GM21786 (cell line): ENCODE measurements around the gene TEN1.

Experiments used
- ATAC-seq: cut with Tn5 transposase; IDR thresholded peaks from one replicate; pipeline ENCODE4 v1.9.1; 2021; ENCODE audit not compliant: unreplicated experiment

Gene TEN1

GRCh38 chr17:75976175-75976848 lies 2.7 kb upstream of the TEN1 start:
- no peak for ATAC-seq

- ATAC-seq = no peak
Observed at GRCh38 chr17:75979705-75980187, 706 bp downstream of the TEN1 start.

- no peak for ATAC-seq
Observed at GRCh38 chr17:75980188-75981018, 1.4 kb downstream of the TEN1 start.

- no peak for ATAC-seq
Observed at GRCh38 chr17:75981019-75981615, 2.1 kb downstream of the TEN1 start.

GRCh38 chr17:75983501-75984181 lies 4.6 kb downstream of the TEN1 start:
- ATAC-seq = no peak

- no peak for ATAC-seq
Observed at GRCh38 chr17:75985986-75986385, 6.9 kb downstream of the TEN1 start.

GRCh38 chr17:75987041-75987440 lies 8.0 kb downstream of the TEN1 start:
- no peak for ATAC-seq

GRCh38 chr17:75991396-75991795 lies 12.4 kb downstream of the TEN1 start:
- no peak for ATAC-seq

GRCh38 chr17:75994802-75995370 lies 15.8 kb downstream of the TEN1 start:
- ATAC-seq = no peak

- no peak for ATAC-seq
Observed at GRCh38 chr17:75995385-75995925, 16.4 kb downstream of the TEN1 start.

- no peak for ATAC-seq
Observed at GRCh38 chr17:75996665-75997590, 17.9 kb downstream of the TEN1 start.

- no peak for ATAC-seq
Observed at GRCh38 chr17:75998327-75998795, 19.3 kb downstream of the TEN1 start.

GRCh38 chr17:76000016-76000754 lies 21.1 kb downstream of the TEN1 start:
- ATAC-seq = no peak

GRCh38 chr17:76000755-76001521 lies 21.9 kb downstream of the TEN1 start, which contains the start of gene CDK3:
Gene CDK3, plus strand, starts transcription at chr17:76000855. Its CDS starts 571 bp downstream, at chr17:76001426.
- ATAC-seq = no peak

GRCh38 chr17:76002100-76002499 lies 23.1 kb downstream of the TEN1 start:
- ATAC-seq = no peak

- ATAC-seq = no peak
Observed at GRCh38 chr17:76003915-76004314, 24.9 kb downstream of the TEN1 start.

- no peak for ATAC-seq
Observed at GRCh38 chr17:76004750-76005262, 25.8 kb downstream of the TEN1 start.
